ENCODE results near the gene MORF4L2.
A peak's percentile ranks its signal among the peaks of the same experiment; 100 is the strongest.
"Not testable (repeated sequence)": the region's sequence is repeated elsewhere in the genome, so short reads cannot be mapped to it uniquely, and the experiment has no call there.

Gene MORF4L2

GRCh38 chrX:103638479-103639346 lies 47.8 kb downstream of the MORF4L2 start:
- DNase-seq; in situ Hi-C loops (cut with MboI; ENCODE audit: low pct_unique_long_range_greater_than_20kb, low sequenced_read_pairs): not testable (repeated sequence)

- no peak for DNase-seq
- in situ Hi-C loops (cut with MboI; ENCODE audit: low pct_unique_long_range_greater_than_20kb, low sequenced_read_pairs) = no loop called here
Measured at GRCh38 chrX:103637604-103638338, 48.7 kb downstream of the MORF4L2 start.

- in situ Hi-C loops (cut with MboI; ENCODE audit: low pct_unique_long_range_greater_than_20kb, low sequenced_read_pairs) = no loop called here
- no peak for DNase-seq
Measured at GRCh38 chrX:103635436-103635835, 51.1 kb downstream of the MORF4L2 start.

- DNase-seq = no peak
- in situ Hi-C loops (cut with MboI; ENCODE audit: low pct_unique_long_range_greater_than_20kb, low sequenced_read_pairs) = no loop called here
Measured at GRCh38 chrX:103631145-103631544, 55.4 kb downstream of the MORF4L2 start.

- in situ Hi-C loops (cut with MboI; ENCODE audit: low pct_unique_long_range_greater_than_20kb, low sequenced_read_pairs) = no loop called here
- DNase-seq = no peak
Measured at GRCh38 chrX:103630171-103630511, 56.4 kb downstream of the MORF4L2 start.

- peak; percentile 68 for DNase-seq
- in situ Hi-C loops (cut with MboI; ENCODE audit: low pct_unique_long_range_greater_than_20kb, low sequenced_read_pairs) = no loop called here
Measured at GRCh38 chrX:103629318-103630170, 57.0 kb downstream of the MORF4L2 start.

- in situ Hi-C loops (cut with MboI; ENCODE audit: low pct_unique_long_range_greater_than_20kb, low sequenced_read_pairs) = no loop called here
- peak; percentile 66 for DNase-seq
Measured at GRCh38 chrX:103628386-103629317, 57.8 kb downstream of the MORF4L2 start, which contains the start of gene TCEAL1. TCEAL1 (plus strand) TSS chrX:103628975; CDS start chrX:103629917, 942 bp downstream.

- no peak for DNase-seq
Measured at GRCh38 chrX:103626855-103627254, 59.6 kb downstream of the MORF4L2 start.

More at GRCh38 chrX:103626855-103627254, 59.6 kb downstream of the MORF4L2 start:
- in situ Hi-C loops (cut with MboI; ENCODE audit: low pct_unique_long_range_greater_than_20kb, low sequenced_read_pairs) = no loop called here

Measured in KBM-7 (cell line).